Progenitor cell of endocrine pancreas (in vitro differentiated cells): ENCODE results near the gene SETMAR. TPM values are rescaled to one million over a fixed set of nuclear protein-coding genes. Genes with fewer than 3 reads are reported as not detected.

Source experiments
- DNase-seq: peaks from one replicate; pipeline ENCODE4 v3.0.0; 2021; ENCODE audit warnings: low spot score; ENCODE audit not compliant: unreplicated experiment
- H3K27ac Mint-ChIP-seq: 2 replicates; pipeline ENCODE4 v1.8.0; 2021; ENCODE audit warnings: mild to moderate bottlenecking, moderate library complexity, mixed read lengths
- H3K27me3 Mint-ChIP-seq: 2 replicates; pipeline ENCODE4 v1.8.0; 2021; ENCODE audit warnings: mixed read lengths
- H3K36me3 Mint-ChIP-seq: 2 replicates; pipeline ENCODE4 v1.8.0; 2022; ENCODE audit warnings: mixed read lengths; ENCODE audit not compliant: insufficient read depth
- H3K4me1 Mint-ChIP-seq: 2 replicates; pipeline ENCODE4 v1.8.0; 2021; ENCODE audit warnings: low read depth, mixed read lengths
- H3K4me3 Mint-ChIP-seq: 2 replicates; pipeline ENCODE4 v1.8.0; 2021; ENCODE audit warnings: low read depth, mild to moderate bottlenecking, moderate library complexity, mixed read lengths
- H3K9me3 Mint-ChIP-seq: 2 replicates; pipeline ENCODE4 v1.8.0; 2021; ENCODE audit warnings: low read depth, mixed read lengths
- total RNA-seq: library from RNA; stranded (reverse); gene quantifications from 2 replicates; pipeline ENCODE4 v1.2.1, GENCODE V29; 2021
- TF ChIP-seq, protein P1 (sequence below): fragments of 200-600 bp; sonication (generic); IDR thresholded peaks from one replicate; pipeline ENCODE4 v1.5.0; 2021; ENCODE audit warnings: antibody characterized with exemption, mild to moderate bottlenecking; ENCODE audit not compliant: unreplicated experiment

Gene SETMAR
- total RNA-seq, 1 donor from 2014 or later, result 40.6 TPM

DNA sequence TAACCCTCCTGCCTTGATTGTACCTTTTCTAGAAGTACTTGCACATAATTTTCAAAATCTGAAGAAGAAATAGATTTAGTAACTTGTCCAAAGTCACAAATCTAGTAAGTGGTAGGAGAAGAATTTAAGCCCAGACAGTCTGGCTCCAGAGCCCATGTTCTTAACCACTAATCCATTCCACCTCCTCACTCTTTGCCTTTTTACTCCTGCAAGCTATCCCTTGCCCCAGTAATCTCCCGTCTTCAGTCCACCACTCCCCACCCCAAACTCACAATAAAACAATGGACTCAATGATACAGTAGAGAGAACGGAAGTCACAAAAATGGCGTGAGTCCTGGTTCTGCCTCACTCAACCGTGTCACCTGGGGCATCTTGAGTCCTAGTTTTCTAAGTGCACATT is 48.7 kb downstream of the SETMAR start:
- Mint-ChIP-seq H3K36me3 (peaks cover 2% of the 10 kb centered on the region), H3K27ac (no peak overlapping the region), H3K4me1 (peaks cover 7% of the 10 kb centered on the region), H3K4me3 (no peak overlapping the region), H3K27me3 (no peaks in the 10 kb centered on the region), H3K9me3 (peaks cover 4% of the 10 kb centered on the region)
- TF ChIP-seq, protein P1, sequence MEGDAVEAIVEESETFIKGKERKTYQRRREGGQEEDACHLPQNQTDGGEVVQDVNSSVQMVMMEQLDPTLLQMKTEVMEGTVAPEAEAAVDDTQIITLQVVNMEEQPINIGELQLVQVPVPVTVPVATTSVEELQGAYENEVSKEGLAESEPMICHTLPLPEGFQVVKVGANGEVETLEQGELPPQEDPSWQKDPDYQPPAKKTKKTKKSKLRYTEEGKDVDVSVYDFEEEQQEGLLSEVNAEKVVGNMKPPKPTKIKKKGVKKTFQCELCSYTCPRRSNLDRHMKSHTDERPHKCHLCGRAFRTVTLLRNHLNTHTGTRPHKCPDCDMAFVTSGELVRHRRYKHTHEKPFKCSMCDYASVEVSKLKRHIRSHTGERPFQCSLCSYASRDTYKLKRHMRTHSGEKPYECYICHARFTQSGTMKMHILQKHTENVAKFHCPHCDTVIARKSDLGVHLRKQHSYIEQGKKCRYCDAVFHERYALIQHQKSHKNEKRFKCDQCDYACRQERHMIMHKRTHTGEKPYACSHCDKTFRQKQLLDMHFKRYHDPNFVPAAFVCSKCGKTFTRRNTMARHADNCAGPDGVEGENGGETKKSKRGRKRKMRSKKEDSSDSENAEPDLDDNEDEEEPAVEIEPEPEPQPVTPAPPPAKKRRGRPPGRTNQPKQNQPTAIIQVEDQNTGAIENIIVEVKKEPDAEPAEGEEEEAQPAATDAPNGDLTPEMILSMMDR, result no peak
- no peak for DNase-seq

- TF ChIP-seq, protein P1, result no peak
- H3K9me3 Mint-ChIP-seq, result no peaks in the 10 kb centered on the region
- H3K4me3 Mint-ChIP-seq, result no peak overlapping the region
- H3K4me1 Mint-ChIP-seq, result peaks cover 7% of the 10 kb centered on the region
- peaks cover 6% of the 10 kb centered on the region for H3K36me3 Mint-ChIP-seq
- DNase-seq, result no peak
- no peaks in the 10 kb centered on the region for H3K27me3 Mint-ChIP-seq
- H3K27ac Mint-ChIP-seq, result no peak overlapping the region
These were observed 52.4 kb downstream of the SETMAR start for GRCh38 chr3:4355401-4356219.

DNA sequence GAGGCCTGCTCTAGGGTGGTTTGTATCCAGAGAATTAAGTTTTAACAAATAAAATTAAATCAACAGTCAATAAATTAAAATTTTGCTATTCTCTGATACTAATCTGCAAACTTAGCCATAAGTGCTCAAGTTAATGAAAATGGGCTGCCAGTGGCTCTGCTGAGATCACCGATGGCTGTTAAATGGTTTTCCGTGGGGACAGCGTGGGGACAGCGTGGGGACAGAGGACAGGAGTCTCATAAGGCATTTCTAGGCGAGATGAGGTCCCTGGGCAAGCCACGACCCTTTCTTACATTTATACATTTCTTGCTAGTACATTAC is 53.0 kb downstream of the SETMAR start:
- Mint-ChIP-seq H3K36me3 (peaks cover 4% of the 10 kb centered on the region), H3K27me3 (no peaks in the 10 kb centered on the region), H3K4me3 (no peak overlapping the region), H3K4me1 (peaks cover 6% of the 10 kb centered on the region), H3K9me3 (no peaks in the 10 kb centered on the region), H3K27ac (no peak overlapping the region)
- DNase-seq, result no peak
- TF ChIP-seq, protein P1, result no peak

DNA sequence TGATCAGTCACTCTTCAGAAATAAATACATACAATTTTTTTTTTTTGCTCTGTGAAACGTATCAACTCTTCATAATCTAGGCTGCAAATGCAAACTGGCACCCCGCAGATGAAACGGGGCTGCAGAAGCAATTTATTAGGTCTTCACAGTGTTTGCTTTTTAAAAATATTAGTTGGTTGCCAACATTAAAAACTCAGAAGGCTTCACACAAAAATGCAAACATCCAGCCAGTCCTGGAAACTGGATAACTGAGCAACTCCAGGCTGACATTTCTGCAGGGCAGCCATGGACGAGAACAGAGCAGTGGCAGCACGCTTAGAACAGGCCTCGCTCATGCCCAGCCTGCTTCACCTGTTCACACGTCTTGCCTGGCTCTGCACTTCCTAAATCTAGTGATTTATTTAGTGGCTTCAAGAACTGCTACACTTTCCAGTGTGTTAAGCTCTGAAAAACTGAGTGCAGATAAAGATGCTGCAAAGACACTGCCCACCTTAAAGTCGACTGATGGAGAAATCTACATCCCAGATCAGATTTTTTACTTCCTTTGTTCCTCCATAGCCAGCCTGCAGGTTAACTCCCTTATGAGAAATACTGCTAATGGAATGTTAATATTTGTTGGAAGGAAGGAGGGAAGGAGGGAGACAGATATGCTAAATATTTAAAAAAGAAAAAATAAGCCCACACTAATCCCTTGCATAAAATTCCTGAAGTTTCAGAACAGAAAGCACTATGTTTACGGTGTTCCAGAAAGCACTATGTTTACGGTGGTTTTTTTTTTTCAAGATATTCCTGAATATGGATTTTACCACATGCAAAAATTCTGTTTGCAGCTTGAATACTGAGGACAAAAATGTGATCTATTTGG is 53.6 kb downstream of the SETMAR start:
- no peak overlapping the region for H3K27ac Mint-ChIP-seq
- H3K27me3 Mint-ChIP-seq, result no peaks in the 10 kb centered on the region

GRCh38 chr3:4358273-4358672 is 55.1 kb downstream of the SETMAR start:
- Mint-ChIP-seq H3K4me1 (peaks cover 6% of the 10 kb centered on the region), H3K4me3 (no peak overlapping the region), H3K27ac (no peak overlapping the region), H3K36me3 (peaks cover 6% of the 10 kb centered on the region), H3K9me3 (no peaks in the 10 kb centered on the region), H3K27me3 (no peaks in the 10 kb centered on the region)
- DNase-seq, result no peak
- TF ChIP-seq, protein P1, result no peak

More for the DNA sequence above, 53.6 kb downstream of the SETMAR start:
- DNase-seq, result no peak
- TF ChIP-seq, protein P1, result no peak
- no peaks in the 10 kb centered on the region for H3K9me3 Mint-ChIP-seq
- H3K4me1 Mint-ChIP-seq, result peaks cover 6% of the 10 kb centered on the region
- H3K36me3 Mint-ChIP-seq, result peaks cover 4% of the 10 kb centered on the region
- H3K4me3 Mint-ChIP-seq, result no peak overlapping the region
